Fibroblast of lung (primary cell): Measurements from ENCODE around the gene UBXN11. TPM values are rescaled to one million over a fixed set of nuclear protein-coding genes. Genes with fewer than 3 reads are reported as not detected.

Experiments used
- DNase-seq, 2 donors: peaks; one replicate each; pipeline versions ENCODE4 v3.0.0 to v3.0.0-alpha.2; 2010; ENCODE audit warnings: low read depth in 2 of 2
- H2AFZ ChIP-seq: 2 replicates; pipeline ENCODE4 v1.5.1; 2012; ENCODE audit warnings: low read length, control low read depth, inconsistent platforms
- H3K27ac ChIP-seq: 2 replicates; pipeline ENCODE4 v1.5.1; 2011; ENCODE audit warnings: low read length, control low read depth; ENCODE audit not compliant: insufficient read depth
- H3K27me3 ChIP-seq: 2 replicates; pipeline ENCODE4 v1.5.1; 2011; ENCODE audit warnings: mild to moderate bottlenecking, low read length; ENCODE audit not compliant: control insufficient read depth, insufficient read depth
- H3K36me3 ChIP-seq: 2 replicates; pipeline ENCODE4 v1.5.1; 2011; ENCODE audit warnings: low read length; ENCODE audit not compliant: control insufficient read depth, insufficient read depth
- H3K4me1 ChIP-seq: 2 replicates; pipeline ENCODE4 v1.5.1; 2011; ENCODE audit warnings: low read length; ENCODE audit not compliant: control insufficient read depth, insufficient read depth; ENCODE audit errors: extremely low read depth
- H3K4me2 ChIP-seq: 2 replicates; pipeline ENCODE4 v1.5.1; 2011; ENCODE audit warnings: low read length, control low read depth; ENCODE audit not compliant: insufficient read depth; ENCODE audit errors: extremely low read depth
- H3K4me3 ChIP-seq, 4 experiments: fragments of 200-600 bp in 1 of 4; sonication (generic) in 1 of 4; replicated peaks in 1 of 4; 2 replicates each; pipeline ENCODE4 v1.5.1; 2011 to 2016; ENCODE audit warnings: low read length in 4 of 4, low read depth in 3 of 4, mild to moderate bottlenecking in 3 of 4, control low read depth in 2 of 4, inconsistent platforms in 1 of 4, mixed read lengths in 1 of 4; ENCODE audit not compliant: insufficient read depth in 1 of 4; ENCODE audit errors: control extremely low read depth in 1 of 4
- H3K79me2 ChIP-seq: 2 replicates; pipeline ENCODE4 v1.5.1; 2012; ENCODE audit warnings: mild to moderate bottlenecking, low read length, inconsistent platforms; ENCODE audit not compliant: control insufficient read depth, insufficient read depth
- H3K9ac ChIP-seq: 2 replicates; pipeline ENCODE4 v1.5.1; 2011; ENCODE audit warnings: mild to moderate bottlenecking, low read length, control low read depth; ENCODE audit not compliant: insufficient read depth
- H3K9me3 ChIP-seq: 2 replicates; pipeline ENCODE4 v1.5.1; 2012; ENCODE audit warnings: low read depth, low read length; ENCODE audit not compliant: control insufficient read depth, insufficient read depth
- H4K20me1 ChIP-seq: 2 replicates; pipeline ENCODE4 v1.5.1; 2011; ENCODE audit warnings: low read length; ENCODE audit not compliant: control insufficient read depth, insufficient read depth; ENCODE audit errors: extremely low read depth
- EZH2 ChIP-seq: IDR thresholded peaks from 2 replicates; pipeline ENCODE4 v1.5.1; 2012; ENCODE audit warnings: low read length, control low read depth, mild to moderate bottlenecking; ENCODE audit errors: missing control alignments
- polyA plus RNA-seq, 2 donors: library from polyadenylated mRNA; depleted of rRNA in 1 of 2; stranded (reverse) in 1 of 2; unstranded in 1 of 2; fragments of >200 nt; gene quantifications; 2 replicates each; pipeline ENCODE4 v1.2.1, GENCODE V29; 2011 to 2012; ENCODE audit warnings: missing spikeins in 1 of 2
- total RNA-seq: library from RNA; depleted of rRNA; stranded (reverse); fragments of >200 nt; gene quantifications from 2 replicates; pipeline ENCODE4 v1.2.1, GENCODE V29; 2014
- TF ChIP-seq, protein P1 (sequence below), 2 donors: IDR thresholded peaks in 1 of 2; conservative IDR thresholded peaks in 1 of 2; 1 replicate in 1 of 2; 2 replicates in 1 of 2; pipeline ENCODE4 v1.5.1; 2011 to 2012; ENCODE audit warnings: low read length in 2 of 2, control low read depth in 1 of 2, inconsistent platforms in 1 of 2, low read depth in 1 of 2, mild to moderate bottlenecking in 1 of 2

UBXN11 gene
- total and polyA plus RNA-seq, 2 donors (not counting 1 experiment from before 2014, with no cell fraction given), result 3.5 to 7.1 TPM

- no peaks in the 10 kb centered on the region for H3K27me3 ChIP-seq
- H3K36me3 ChIP-seq, result no peaks in the 10 kb centered on the region
- no peak overlapping the region for H2AFZ ChIP-seq
- H3K4me1 ChIP-seq, result peaks cover 6% of the 10 kb centered on the region
- TF ChIP-seq EZH2, result no peak
- TF ChIP-seq, protein P1, sequence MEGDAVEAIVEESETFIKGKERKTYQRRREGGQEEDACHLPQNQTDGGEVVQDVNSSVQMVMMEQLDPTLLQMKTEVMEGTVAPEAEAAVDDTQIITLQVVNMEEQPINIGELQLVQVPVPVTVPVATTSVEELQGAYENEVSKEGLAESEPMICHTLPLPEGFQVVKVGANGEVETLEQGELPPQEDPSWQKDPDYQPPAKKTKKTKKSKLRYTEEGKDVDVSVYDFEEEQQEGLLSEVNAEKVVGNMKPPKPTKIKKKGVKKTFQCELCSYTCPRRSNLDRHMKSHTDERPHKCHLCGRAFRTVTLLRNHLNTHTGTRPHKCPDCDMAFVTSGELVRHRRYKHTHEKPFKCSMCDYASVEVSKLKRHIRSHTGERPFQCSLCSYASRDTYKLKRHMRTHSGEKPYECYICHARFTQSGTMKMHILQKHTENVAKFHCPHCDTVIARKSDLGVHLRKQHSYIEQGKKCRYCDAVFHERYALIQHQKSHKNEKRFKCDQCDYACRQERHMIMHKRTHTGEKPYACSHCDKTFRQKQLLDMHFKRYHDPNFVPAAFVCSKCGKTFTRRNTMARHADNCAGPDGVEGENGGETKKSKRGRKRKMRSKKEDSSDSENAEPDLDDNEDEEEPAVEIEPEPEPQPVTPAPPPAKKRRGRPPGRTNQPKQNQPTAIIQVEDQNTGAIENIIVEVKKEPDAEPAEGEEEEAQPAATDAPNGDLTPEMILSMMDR (conservative IDR thresholded peaks at IDR 0.05 in 1 of 2, IDR thresholded peaks at IDR 0.05 in 1 of 2; ENCODE audit: low read depth in 1 of 2, low read length in 2 of 2), result no peak
- H4K20me1 ChIP-seq, result no peaks in the 10 kb centered on the region
- no peak overlapping the region for H3K4me3 ChIP-seq
- H3K4me2 ChIP-seq, result no peak overlapping the region
- DNase-seq, result no peak
- H3K9ac ChIP-seq, result no peak overlapping the region
- H3K79me2 ChIP-seq, result no peaks in the 10 kb centered on the region
- H3K27ac ChIP-seq, result no peak overlapping the region
- H3K9me3 ChIP-seq, result no peaks in the 10 kb centered on the region
Observed at GRCh38 chr1:26318338-26319064, 12.1 kb upstream of the UBXN11 start.

GRCh38 chr1:26317612-26318337 lies 11.3 kb upstream of the UBXN11 start, which contains the start of gene CD52:
TSS of gene CD52 (plus strand) at chr1:26317958. CDS start at chr1:26318018, 60 bp downstream.
- Histone ChIP-seq H3K9me3 (no peaks in the 10 kb centered on the region), H4K20me1 (no peaks in the 10 kb centered on the region), H2AFZ (no peak within 1 kb of the TSS), H3K79me2 (no peaks in the 10 kb centered on the region), H3K27me3 (no peaks in the 10 kb centered on the region), H3K4me1 (peaks cover 6% of the 10 kb centered on the region), H3K36me3 (no peaks in the 10 kb centered on the region), H3K9ac (no peak within 1 kb of the TSS), H3K4me3 (no peak within 1 kb of the TSS), H3K27ac (no peak within 1 kb of the TSS), H3K4me2 (no peak within 1 kb of the TSS)
- no peak for TF ChIP-seq EZH2
- TF ChIP-seq, protein P1 (conservative IDR thresholded peaks at IDR 0.05 in 1 of 2, IDR thresholded peaks at IDR 0.05 in 1 of 2; ENCODE audit: low read depth in 1 of 2, low read length in 2 of 2), result no peak
- DNase-seq, result no peak

GRCh38 chr1:26317146-26317545 lies 10.7 kb upstream of the UBXN11 start:
- Histone ChIP-seq H3K9ac (no peak overlapping the region), H3K4me2 (no peak overlapping the region), H3K9me3 (no peaks in the 10 kb centered on the region), H4K20me1 (no peaks in the 10 kb centered on the region), H3K36me3 (no peaks in the 10 kb centered on the region), H3K4me3 (no peak overlapping the region), H3K79me2 (no peaks in the 10 kb centered on the region), H3K4me1 (peaks cover 6% of the 10 kb centered on the region), H2AFZ (no peak overlapping the region), H3K27me3 (no peaks in the 10 kb centered on the region), H3K27ac (no peak overlapping the region)
- TF ChIP-seq EZH2, result no peak
- TF ChIP-seq, protein P1 (conservative IDR thresholded peaks at IDR 0.05 in 1 of 2, IDR thresholded peaks at IDR 0.05 in 1 of 2; ENCODE audit: low read depth in 1 of 2, low read length in 2 of 2), result no peak
- DNase-seq, result no peak
